ENCODE data around the gene RAB9A. TPM values are rescaled to one million over a fixed set of nuclear protein-coding genes. Genes with fewer than 3 reads are reported as not detected.
A peak's percentile ranks its signal among the peaks of the same experiment; 100 is the strongest.

Gene RAB9A
- total RNA-seq, 6 donors from 2014 or later = 12.6 to 38.4 (median 29.1) TPM

DNA sequence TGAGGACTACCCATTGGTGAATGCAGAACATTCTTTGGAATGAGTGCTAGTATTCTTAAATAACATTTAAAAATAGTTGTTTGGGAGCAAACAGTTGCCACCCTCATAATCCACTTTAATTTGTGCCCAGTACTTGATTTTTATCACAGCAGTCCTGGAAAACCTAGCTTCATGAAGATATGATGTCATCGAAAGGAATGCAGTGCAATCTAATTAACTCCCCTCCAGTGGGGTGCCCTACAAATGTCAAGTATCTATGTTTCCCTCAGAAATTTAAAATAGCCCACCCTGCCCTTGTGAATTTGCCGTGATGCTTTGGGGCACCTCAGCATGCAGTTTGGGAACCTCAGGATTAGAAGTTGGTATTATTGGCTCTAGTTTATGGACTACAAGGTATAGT, 5.4 kb downstream of the RAB9A start:
- DNase-seq = no peak
- no peaks in the 10 kb centered on the region for H3K9me3 ChIP-seq
- H3K4me1 ChIP-seq = peaks cover 16 to 42% (median 27%) of the 10 kb centered on the region in 4 donors
- 56 to 63% methylated on average over 2 of the region's 2 CpGs for WGBS, 2 donors
- no peaks in the 10 kb centered on the region for H3K27me3 ChIP-seq
- H3K27ac ChIP-seq = peak overlapping the region in 1 of 4 donors; percentile 16
- H3K4me3 ChIP-seq = no peak overlapping the region
- no peak for TF ChIP-seq POLR2A (IDR thresholded peaks at IDR 0.05)
- TF ChIP-seq POLR2AphosphoS5 (IDR thresholded peaks at IDR 0.05) = no peak
- no peak for TF ChIP-seq EP300 (IDR thresholded peaks at IDR 0.05)
- TF ChIP-seq CTCF (IDR thresholded peaks at IDR 0.05) = no peak
- no peak for ATAC-seq (ENCODE audit: low FRiP score in 2 of 2)
- H3K36me3 ChIP-seq = no peaks in the 10 kb centered on the region

- DNase-seq (no peak), ATAC-seq (ENCODE audit: low FRiP score in 2 of 2) (no peak)
- WGBS, 2 donors = 66 to 90% methylated on average over 8 of the region's 8 CpGs
- H3K27ac ChIP-seq = peak overlapping the region in 1 of 4 donors; percentile 16
- no peaks in the 10 kb centered on the region for H3K9me3 ChIP-seq
- H3K4me1 ChIP-seq = peaks cover 16 to 46% (median 27%) of the 10 kb centered on the region in 4 donors
- no peaks in the 10 kb centered on the region for H3K27me3 ChIP-seq
- no peak overlapping the region for H3K4me3 ChIP-seq
- no peaks in the 10 kb centered on the region for H3K36me3 ChIP-seq
- no peak for TF ChIP-seq POLR2AphosphoS5 (IDR thresholded peaks at IDR 0.05)
- no peak for TF ChIP-seq CTCF (IDR thresholded peaks at IDR 0.05)
- no peak for TF ChIP-seq EP300 (IDR thresholded peaks at IDR 0.05)
- no peak for TF ChIP-seq POLR2A (IDR thresholded peaks at IDR 0.05)
These were observed 6.1 kb downstream of the RAB9A start for GRCh38 chrX:13694983-13695382.

DNA sequence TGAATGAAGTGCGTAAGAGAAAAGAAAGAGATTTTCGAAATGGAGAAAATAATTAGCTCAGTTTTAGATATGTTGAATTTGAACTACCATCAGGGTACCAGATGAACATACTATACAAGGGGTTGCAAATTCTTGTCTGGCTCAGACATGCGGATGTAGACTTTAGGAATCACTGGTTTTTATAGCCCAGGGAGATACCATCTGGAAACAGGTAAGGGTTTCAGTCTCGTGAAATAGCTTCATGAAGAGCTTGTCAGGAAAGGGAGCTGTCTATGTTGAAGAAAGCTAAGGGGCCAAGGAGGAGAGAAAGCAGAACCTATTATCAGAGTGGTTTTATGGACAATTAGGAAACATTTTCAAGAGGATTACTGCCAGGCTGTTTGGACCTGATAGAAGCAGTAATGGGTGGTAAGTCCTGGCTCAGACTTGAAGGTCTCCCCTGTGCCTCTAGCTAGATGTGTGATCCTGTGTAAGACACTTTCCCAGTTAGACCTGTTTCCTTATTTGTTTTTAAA, 6.7 kb downstream of the RAB9A start:
- no peak for ATAC-seq (ENCODE audit: low FRiP score in 2 of 2)
- TF ChIP-seq EP300 (IDR thresholded peaks at IDR 0.05) = no peak
- no peak for TF ChIP-seq POLR2AphosphoS5 (IDR thresholded peaks at IDR 0.05)
- no peak for TF ChIP-seq CTCF (IDR thresholded peaks at IDR 0.05)
- TF ChIP-seq POLR2A (IDR thresholded peaks at IDR 0.05) = no peak
- WGBS, 2 donors = 91 to 93% methylated on average over 4 of the region's 4 CpGs
- H3K36me3 ChIP-seq = no peaks in the 10 kb centered on the region
- no peak for DNase-seq
- peaks cover 16 to 42% (median 26%) of the 10 kb centered on the region in 4 donors for H3K4me1 ChIP-seq
- no peaks in the 10 kb centered on the region for H3K27me3 ChIP-seq
- H3K9me3 ChIP-seq = no peaks in the 10 kb centered on the region
- H3K27ac ChIP-seq = no peak overlapping the region
- H3K4me3 ChIP-seq = no peak overlapping the region

GRCh38 chrX:13697455-13697854, 8.5 kb downstream of the RAB9A start:
- DNase-seq (no peak), ATAC-seq (ENCODE audit: low FRiP score in 2 of 2) (no peak)
- Histone ChIP-seq H3K9me3 (no peaks in the 10 kb centered on the region), H3K27ac (no peak overlapping the region), H3K4me1 (peaks cover 16 to 33% (median 24%) of the 10 kb centered on the region in 4 donors), H3K4me3 (no peak overlapping the region), H3K27me3 (no peaks in the 10 kb centered on the region), H3K36me3 (no peaks in the 10 kb centered on the region)
- TF ChIP-seq EP300 (IDR thresholded peaks at IDR 0.05) = no peak
- TF ChIP-seq POLR2AphosphoS5 (IDR thresholded peaks at IDR 0.05) = no peak
- no peak for TF ChIP-seq POLR2A (IDR thresholded peaks at IDR 0.05)
- no peak for TF ChIP-seq CTCF (IDR thresholded peaks at IDR 0.05)
- WGBS, 2 donors = 86 to 90% methylated on average over 2 of the region's 2 CpGs

DNA sequence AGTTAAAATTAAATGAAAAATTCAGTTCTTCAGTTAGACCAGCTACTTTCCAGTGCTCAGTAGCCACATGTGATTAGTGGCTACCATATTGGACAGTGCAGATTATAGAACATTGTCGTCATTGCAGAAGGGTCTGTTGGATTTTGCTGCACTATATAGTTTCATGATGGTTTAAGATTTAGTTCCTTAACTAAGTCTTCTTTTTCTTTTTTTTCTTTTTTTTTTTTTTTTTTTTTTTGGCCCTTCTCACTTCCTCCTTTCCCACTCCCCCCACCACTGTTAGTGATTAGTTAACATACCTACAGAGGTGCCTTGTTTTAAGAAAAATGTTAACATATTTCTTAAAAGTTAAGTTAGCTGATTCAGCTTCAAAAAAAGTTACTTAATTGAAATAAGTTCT, 9.0 kb downstream of the RAB9A start:
- no peak for DNase-seq
- H3K4me3 ChIP-seq = no peak overlapping the region
- peak overlapping the region in 1 of 4 donors; percentile 14 for H3K27ac ChIP-seq
- no peaks in the 10 kb centered on the region for H3K9me3 ChIP-seq
- WGBS, 2 donors = 93 to 96% methylated on average over 1 of the region's 1 CpG
- ATAC-seq (ENCODE audit: low FRiP score in 2 of 2) = no peak
- TF ChIP-seq EP300 (IDR thresholded peaks at IDR 0.05) (no peak), CTCF (IDR thresholded peaks at IDR 0.05) (no peak)
- peaks cover 16 to 32% (median 24%) of the 10 kb centered on the region in 4 donors for H3K4me1 ChIP-seq
- H3K27me3 ChIP-seq = no peaks in the 10 kb centered on the region
- H3K36me3 ChIP-seq = no peaks in the 10 kb centered on the region
